ENCODE measurements around the gene FGGY.

Gene FGGY

GRCh38 chr1:59505596-59506028 lies 208.7 kb downstream of the FGGY start:
- in situ Hi-C loops (cut with MboI; ENCODE audit: low sequenced_read_pairs, unreplicated experiment) = no loop called here
- no peak for DNase-seq (ENCODE audit: low spot score)
- no peak for TF ChIP-seq CTCF (IDR thresholded peaks at IDR 0.05; ENCODE audit: borderline replicate concordance, control extremely low read depth, extremely low read depth, insufficient read depth, missing control alignments)

GRCh38 chr1:59506952-59507351 lies 210.1 kb downstream of the FGGY start:
- in situ Hi-C loops (cut with MboI; ENCODE audit: low sequenced_read_pairs, unreplicated experiment) = no loop called here
- TF ChIP-seq CTCF (IDR thresholded peaks at IDR 0.05; ENCODE audit: borderline replicate concordance, control extremely low read depth, extremely low read depth, insufficient read depth, missing control alignments) = no peak
- DNase-seq (ENCODE audit: low spot score) = peak; percentile 34

GRCh38 chr1:59509341-59509875 lies 212.5 kb downstream of the FGGY start:
- in situ Hi-C loops (cut with MboI; ENCODE audit: low sequenced_read_pairs, unreplicated experiment) = no loop called here
- DNase-seq (ENCODE audit: low spot score) = no peak
- no peak for TF ChIP-seq CTCF (IDR thresholded peaks at IDR 0.05; ENCODE audit: borderline replicate concordance, control extremely low read depth, extremely low read depth, insufficient read depth, missing control alignments)

GRCh38 chr1:59510249-59510648 lies 213.4 kb downstream of the FGGY start:
- TF ChIP-seq CTCF (IDR thresholded peaks at IDR 0.05; ENCODE audit: borderline replicate concordance, control extremely low read depth, extremely low read depth, insufficient read depth, missing control alignments) = no peak
- DNase-seq (ENCODE audit: low spot score) = no peak
- in situ Hi-C loops (cut with MboI; ENCODE audit: low sequenced_read_pairs, unreplicated experiment) = no loop called here

GRCh38 chr1:59511476-59512465 lies 214.9 kb downstream of the FGGY start:
- in situ Hi-C loops (cut with MboI; ENCODE audit: low sequenced_read_pairs, unreplicated experiment) = no loop called here
- TF ChIP-seq CTCF (IDR thresholded peaks at IDR 0.05; ENCODE audit: borderline replicate concordance, control extremely low read depth, extremely low read depth, insufficient read depth, missing control alignments) = no peak
- DNase-seq (ENCODE audit: low spot score) = no peak

- in situ Hi-C loops (cut with MboI; ENCODE audit: low sequenced_read_pairs, unreplicated experiment) = no loop called here
- no peak for DNase-seq (ENCODE audit: low spot score)
- TF ChIP-seq CTCF (IDR thresholded peaks at IDR 0.05; ENCODE audit: borderline replicate concordance, control extremely low read depth, extremely low read depth, insufficient read depth, missing control alignments) = no peak
Observed at GRCh38 chr1:59512702-59513101, 215.8 kb downstream of the FGGY start.

Measured in GM13976 (cell line).